Panc1 (cell line): ENCODE results near the gene MRPL3. TPM values are rescaled to one million over a fixed set of nuclear protein-coding genes. Genes with fewer than 3 reads are reported as not detected.

Experiments used
- ATAC-seq: fragments of 200-7000 bp; cut with Tn5 transposase; 2 replicates; pipeline ENCODE4 v1.9.1; 2020; ENCODE audit warnings: mild to moderate bottlenecking, moderate library complexity
- BruUV-seq: library from RNA; stranded (reverse); fragments of 400-500 nt; replicated peaks from 2 replicates; lab custom pipeline; 2021; lab: Mats Ljungman, UMichigan
- CTCF ChIA-PET: fragments of 300-600 bp; sonication (Branson Sonifier 250); formaldehyde crosslinking; loops from one replicate; lab custom pipeline; 2022; ENCODE audit warnings: antibody characterized with exemption; lab: Charles Lee
- POLR2A ChIA-PET: fragments of 300-600 bp; sonication (Branson Sonifier 250); formaldehyde crosslinking; loops from one replicate; lab custom pipeline; 2022; ENCODE audit warnings: antibody characterized with exemption; lab: Charles Lee
- DNase-seq: peaks from one replicate; pipeline ENCODE4 v3.0.0-alpha.2; 2010; ENCODE audit warnings: low read depth, low spot score
- H3K27ac ChIP-seq: 2 replicates; pipeline ENCODE4 v1.5.1; 2011; ENCODE audit warnings: mild to moderate bottlenecking, low read length, inconsistent platforms
- H3K27me3 ChIP-seq: fragments of 200-500 bp; sonication (Bioruptor generic); 2 replicates; pipeline ENCODE4 v1.6.0; 2014; ENCODE audit warnings: low read length, inconsistent platforms; ENCODE audit not compliant: control insufficient read depth, insufficient read depth
- H3K36me3 ChIP-seq: fragments of 200-500 bp; sonication (Bioruptor generic); 2 replicates; pipeline ENCODE4 v1.5.1; 2014; ENCODE audit warnings: inconsistent platforms, mild to moderate bottlenecking, low read length, moderate library complexity; ENCODE audit not compliant: control insufficient read depth, insufficient read depth
- H3K4me1 ChIP-seq: 2 replicates; pipeline ENCODE4 v1.5.1; 2011; ENCODE audit warnings: inconsistent platforms, mild to moderate bottlenecking, low read length, moderate library complexity; ENCODE audit not compliant: control insufficient read depth, insufficient read depth
- H3K4me3 ChIP-seq, 2 experiments: 2 replicates each; pipeline ENCODE4 v1.5.1; 2011 to 2012; ENCODE audit warnings: low read depth in 2 of 2, low read length in 2 of 2, mild to moderate bottlenecking in 2 of 2, inconsistent platforms in 1 of 2, moderate library complexity in 1 of 2
- H3K9me3 ChIP-seq: fragments of 200-500 bp; sonication (Bioruptor generic); 2 replicates; pipeline ENCODE4 v1.5.1; 2014; ENCODE audit warnings: low read depth, mild to moderate bottlenecking, inconsistent platforms, low read length, moderate library complexity; ENCODE audit not compliant: control insufficient read depth, insufficient read depth
- POLR2AphosphoS5 ChIP-seq: IDR thresholded peaks from 2 replicates; pipeline ENCODE4 v1.6.1; 2012; ENCODE audit warnings: mild to moderate bottlenecking, low read depth, low read length, moderate library complexity
- REST ChIP-seq, 2 experiments: IDR thresholded peaks; 2 replicates each; pipeline ENCODE4 v1.6.1; 2011 to 2012; ENCODE audit warnings: low read depth in 2 of 2, control low read depth in 1 of 2, low read length in 1 of 2, mild to moderate bottlenecking in 1 of 2, moderate library complexity in 1 of 2; ENCODE audit not compliant: insufficient read depth in 1 of 2
- SIN3A ChIP-seq: IDR thresholded peaks from 2 replicates; pipeline ENCODE4 v1.6.1; 2012; ENCODE audit warnings: low read depth, mild to moderate bottlenecking, low read length, moderate library complexity, borderline replicate concordance; ENCODE audit not compliant: insufficient read depth
- TCF7L2 ChIP-seq: IDR thresholded peaks from 2 replicates; pipeline ENCODE4 v1.6.1; 2011; ENCODE audit warnings: mild to moderate bottlenecking, low read depth, low read length, inconsistent platforms
- in situ Hi-C: cut with HindIII; loops from 2 replicates; pipeline ENCODE4 v1.10.0; 2016; ENCODE audit warnings: low sequenced_read_pairs, low pct_unique_long_range_greater_than_20kb
- intact Hi-C: fragments of 100-400 bp; cut with micrococcal nuclease; formaldehyde crosslinking; loops from one replicate; pipeline ENCODE4 v1.10.0; 2022; ENCODE audit not compliant: unreplicated experiment
- total RNA-seq: library from RNA; stranded (reverse); gene quantifications from one replicate; pipeline ENCODE4 v1.2.1, GENCODE V29; 2021; ENCODE audit not compliant: unreplicated experiment
- TF ChIP-seq, protein P1 (sequence below): fragments of 450-650 bp; IDR thresholded peaks from 2 replicates; pipeline ENCODE4 v1.5.1; 2017; ENCODE audit warnings: mild to moderate bottlenecking

MRPL3 gene
- total RNA-seq, 1 experiment from 2014 or later = 129 TPM

DNA sequence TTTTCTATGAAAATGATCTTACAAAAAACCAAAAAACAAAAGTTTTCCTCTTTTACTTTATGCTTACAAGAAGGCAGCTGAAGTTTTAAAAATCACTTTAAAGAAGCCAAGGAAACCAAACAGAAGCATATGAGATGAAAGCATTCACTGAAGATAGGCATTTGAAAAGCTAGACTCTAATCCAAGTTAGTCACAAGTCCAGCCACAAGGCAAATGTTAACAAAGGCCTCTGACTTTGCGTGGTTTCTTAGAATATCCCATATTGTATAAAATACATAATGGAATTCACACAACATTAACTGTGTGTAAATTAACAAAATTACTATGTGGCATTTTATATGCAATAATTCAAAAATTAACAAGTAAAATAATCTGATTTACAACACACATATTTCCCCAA, 17.7 kb downstream of the MRPL3 start:
- H3K4me1 ChIP-seq = no peaks in the 10 kb centered on the region
- DNase-seq (no peak), ATAC-seq (no peak)
- in situ Hi-C loops = no loop called here
- H3K27me3 ChIP-seq = no peaks in the 10 kb centered on the region
- no peak overlapping the region for H3K4me3 ChIP-seq
- POLR2A ChIA-PET = no interaction called here
- no peaks in the 10 kb centered on the region for H3K9me3 ChIP-seq
- no peak overlapping the region for H3K27ac ChIP-seq
- H3K36me3 ChIP-seq = peaks cover 32% of the 10 kb centered on the region
- TF ChIP-seq TCF7L2 (no peak), REST (IDR thresholded peaks at IDR 0.05; ENCODE audit: insufficient read depth in 1 of 2, low read depth in 2 of 2, low read length in 1 of 2) (no peak), POLR2AphosphoS5 (no peak), SIN3A (no peak)
- TF ChIP-seq, protein P1, sequence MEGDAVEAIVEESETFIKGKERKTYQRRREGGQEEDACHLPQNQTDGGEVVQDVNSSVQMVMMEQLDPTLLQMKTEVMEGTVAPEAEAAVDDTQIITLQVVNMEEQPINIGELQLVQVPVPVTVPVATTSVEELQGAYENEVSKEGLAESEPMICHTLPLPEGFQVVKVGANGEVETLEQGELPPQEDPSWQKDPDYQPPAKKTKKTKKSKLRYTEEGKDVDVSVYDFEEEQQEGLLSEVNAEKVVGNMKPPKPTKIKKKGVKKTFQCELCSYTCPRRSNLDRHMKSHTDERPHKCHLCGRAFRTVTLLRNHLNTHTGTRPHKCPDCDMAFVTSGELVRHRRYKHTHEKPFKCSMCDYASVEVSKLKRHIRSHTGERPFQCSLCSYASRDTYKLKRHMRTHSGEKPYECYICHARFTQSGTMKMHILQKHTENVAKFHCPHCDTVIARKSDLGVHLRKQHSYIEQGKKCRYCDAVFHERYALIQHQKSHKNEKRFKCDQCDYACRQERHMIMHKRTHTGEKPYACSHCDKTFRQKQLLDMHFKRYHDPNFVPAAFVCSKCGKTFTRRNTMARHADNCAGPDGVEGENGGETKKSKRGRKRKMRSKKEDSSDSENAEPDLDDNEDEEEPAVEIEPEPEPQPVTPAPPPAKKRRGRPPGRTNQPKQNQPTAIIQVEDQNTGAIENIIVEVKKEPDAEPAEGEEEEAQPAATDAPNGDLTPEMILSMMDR = no peak
- no TSS peak for BruUV-seq
- CTCF ChIA-PET = no interaction called here
- intact Hi-C loops = loop anchor here (10.0 kb wide), 1 partner anchor 450 kb away; no protein-coding TSS in a partner anchor

- in situ Hi-C loops = no loop called here
- ATAC-seq = no peak
- POLR2A ChIA-PET = no interaction called here
These were observed 18.2 kb downstream of the MRPL3 start for GRCh38 chr3:131484496-131485111.

More at GRCh38 chr3:131484496-131485111, 18.2 kb downstream of the MRPL3 start:
- no peak for TF ChIP-seq REST (IDR thresholded peaks at IDR 0.05; ENCODE audit: insufficient read depth in 1 of 2, low read depth in 2 of 2, low read length in 1 of 2)
- TF ChIP-seq, protein P1 = no peak
- no peak for TF ChIP-seq TCF7L2
- no peak for TF ChIP-seq SIN3A
- no peak for TF ChIP-seq POLR2AphosphoS5
- no TSS peak for BruUV-seq
- intact Hi-C loops = loop anchor here (10.0 kb wide), 1 partner anchor 450 kb away; no protein-coding TSS in a partner anchor
- H3K27me3 ChIP-seq = no peaks in the 10 kb centered on the region
- no peaks in the 10 kb centered on the region for H3K9me3 ChIP-seq
- H3K27ac ChIP-seq = no peak overlapping the region
- H3K4me1 ChIP-seq = no peaks in the 10 kb centered on the region
- no peak overlapping the region for H3K4me3 ChIP-seq
- peaks cover 30% of the 10 kb centered on the region for H3K36me3 ChIP-seq
- CTCF ChIA-PET = no interaction called here
- DNase-seq = no peak
